BE2C (cell line): ENCODE data around the gene ADAMTS16.

Experiments
- DNase-seq: peaks from one replicate; pipeline ENCODE4 v3.0.0-alpha.2; 2020
- H3K27me3 ChIP-seq: fragments of 250-450 bp; sonication (Bioruptor Pico); 2 replicates; pipeline ENCODE4 v1.5.1; 2020; ENCODE audit warnings: mild to moderate bottlenecking
- H3K36me3 ChIP-seq: fragments of 250-450 bp; sonication (Bioruptor Pico); 2 replicates; pipeline ENCODE4 v1.5.1; 2020; ENCODE audit warnings: mild to moderate bottlenecking
- H3K4me1 ChIP-seq: fragments of 250-450 bp; sonication (Bioruptor Pico); 2 replicates; pipeline ENCODE4 v1.5.1; 2020
- H3K4me3 ChIP-seq: 2 replicates; pipeline ENCODE4 v1.5.1; 2011; ENCODE audit warnings: low read depth, low read length
- H3K9me3 ChIP-seq: fragments of 250-450 bp; sonication (Bioruptor Pico); 2 replicates; pipeline ENCODE4 v1.5.1; 2020
- TF ChIP-seq, protein P1 (sequence below): IDR thresholded peaks from 2 replicates; pipeline ENCODE4 v1.5.1; 2012; ENCODE audit warnings: mild to moderate bottlenecking, low read depth, low read length

The ADAMTS16 gene

DNA sequence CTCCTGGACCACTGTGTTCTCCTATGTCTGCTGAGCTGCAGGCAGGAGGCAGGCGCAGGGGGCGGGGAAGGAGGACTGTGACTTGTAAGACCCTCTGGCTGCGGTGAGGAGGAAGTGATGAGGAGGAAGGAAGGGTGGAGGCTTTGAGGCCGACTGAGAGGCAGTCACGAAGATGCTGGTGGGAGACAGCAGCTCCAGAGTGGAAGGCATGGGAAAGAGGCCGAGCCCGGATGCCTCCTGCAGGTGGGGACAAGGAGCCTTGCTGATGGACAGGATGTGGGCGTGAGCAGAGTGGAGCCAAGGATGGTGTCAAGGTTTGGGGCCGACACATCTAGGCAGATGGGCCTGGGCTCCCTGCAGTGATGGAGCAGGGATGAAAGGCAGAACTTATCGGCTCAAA is 208.0 kb downstream of the ADAMTS16 start:
- Histone ChIP-seq H3K27me3 (no peaks in the 10 kb centered on the region), H3K4me3 (no peak overlapping the region), H3K9me3 (no peaks in the 10 kb centered on the region), H3K36me3 (no peaks in the 10 kb centered on the region), H3K4me1 (peaks cover 14% of the 10 kb centered on the region)
- TF ChIP-seq, protein P1, sequence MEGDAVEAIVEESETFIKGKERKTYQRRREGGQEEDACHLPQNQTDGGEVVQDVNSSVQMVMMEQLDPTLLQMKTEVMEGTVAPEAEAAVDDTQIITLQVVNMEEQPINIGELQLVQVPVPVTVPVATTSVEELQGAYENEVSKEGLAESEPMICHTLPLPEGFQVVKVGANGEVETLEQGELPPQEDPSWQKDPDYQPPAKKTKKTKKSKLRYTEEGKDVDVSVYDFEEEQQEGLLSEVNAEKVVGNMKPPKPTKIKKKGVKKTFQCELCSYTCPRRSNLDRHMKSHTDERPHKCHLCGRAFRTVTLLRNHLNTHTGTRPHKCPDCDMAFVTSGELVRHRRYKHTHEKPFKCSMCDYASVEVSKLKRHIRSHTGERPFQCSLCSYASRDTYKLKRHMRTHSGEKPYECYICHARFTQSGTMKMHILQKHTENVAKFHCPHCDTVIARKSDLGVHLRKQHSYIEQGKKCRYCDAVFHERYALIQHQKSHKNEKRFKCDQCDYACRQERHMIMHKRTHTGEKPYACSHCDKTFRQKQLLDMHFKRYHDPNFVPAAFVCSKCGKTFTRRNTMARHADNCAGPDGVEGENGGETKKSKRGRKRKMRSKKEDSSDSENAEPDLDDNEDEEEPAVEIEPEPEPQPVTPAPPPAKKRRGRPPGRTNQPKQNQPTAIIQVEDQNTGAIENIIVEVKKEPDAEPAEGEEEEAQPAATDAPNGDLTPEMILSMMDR, result no peak
- DNase-seq, result no peak

- DNase-seq, result no peak
- H3K4me1 ChIP-seq, result peaks cover 11% of the 10 kb centered on the region
- H3K36me3 ChIP-seq, result no peaks in the 10 kb centered on the region
- no peaks in the 10 kb centered on the region for H3K9me3 ChIP-seq
- H3K4me3 ChIP-seq, result no peak overlapping the region
- no peaks in the 10 kb centered on the region for H3K27me3 ChIP-seq
- TF ChIP-seq, protein P1, result no peak
Observed at GRCh38 chr5:5348576-5348975, 208.4 kb downstream of the ADAMTS16 start.

GRCh38 chr5:5350101-5350500 is 210.0 kb downstream of the ADAMTS16 start:
- H3K36me3 ChIP-seq, result no peaks in the 10 kb centered on the region
- DNase-seq, result no peak
- no peaks in the 10 kb centered on the region for H3K9me3 ChIP-seq
- H3K4me1 ChIP-seq, result no peaks in the 10 kb centered on the region
- TF ChIP-seq, protein P1, result no peak
- no peaks in the 10 kb centered on the region for H3K27me3 ChIP-seq
- no peak overlapping the region for H3K4me3 ChIP-seq

DNA sequence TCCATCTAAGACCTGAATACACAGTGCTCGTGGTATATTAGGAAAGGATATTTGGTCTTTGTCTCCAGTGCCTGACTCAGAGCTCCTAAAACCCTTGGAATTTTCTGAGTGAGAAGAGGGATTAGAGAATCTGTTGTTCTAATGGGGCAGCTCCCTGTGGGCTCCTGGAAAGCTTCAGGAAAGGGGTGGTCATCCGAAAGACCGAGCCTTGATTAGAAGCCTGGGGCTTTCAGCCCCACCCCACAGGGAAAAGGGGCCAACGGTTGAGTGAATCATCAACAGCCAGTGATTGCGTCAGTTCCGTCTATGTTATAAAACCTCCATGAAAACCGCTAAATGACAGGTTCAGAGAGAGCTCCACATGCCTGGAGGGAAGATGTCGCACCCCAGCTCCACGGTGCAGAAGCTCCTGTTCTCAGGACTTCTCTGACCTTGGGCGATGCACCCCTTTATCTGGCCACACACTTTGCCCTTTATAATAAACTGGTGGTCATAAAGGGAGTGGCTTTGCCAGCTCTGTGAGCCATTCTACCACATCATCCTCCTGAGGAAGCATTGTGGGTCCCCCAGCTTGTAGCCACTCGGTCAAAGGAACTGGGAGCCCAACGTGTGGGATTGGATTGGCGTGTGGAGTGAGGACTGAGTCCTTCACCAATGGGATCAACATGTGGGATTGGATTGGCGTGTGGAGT is 211.3 kb downstream of the ADAMTS16 start:
- H3K4me3 ChIP-seq, result no peak overlapping the region
- no peaks in the 10 kb centered on the region for H3K36me3 ChIP-seq
- H3K4me1 ChIP-seq, result no peaks in the 10 kb centered on the region
- H3K27me3 ChIP-seq, result no peaks in the 10 kb centered on the region
- H3K9me3 ChIP-seq, result no peaks in the 10 kb centered on the region
- TF ChIP-seq, protein P1, result no peak
- no peak for DNase-seq

DNA sequence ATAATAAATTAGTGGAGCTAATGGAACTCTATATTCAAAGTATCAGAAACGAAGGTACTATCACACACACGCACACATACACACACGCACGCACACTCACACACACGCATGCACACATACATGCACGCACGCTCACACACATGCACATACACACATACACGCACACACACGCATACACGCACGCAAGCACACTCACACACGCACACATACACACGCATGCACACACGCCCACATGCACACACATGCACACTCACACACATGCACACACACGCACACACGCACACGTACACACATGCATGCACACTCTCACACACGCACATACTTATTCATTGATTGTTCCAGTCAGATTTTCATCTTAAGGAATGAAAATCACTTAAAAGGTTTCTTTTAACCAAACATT is 212.5 kb downstream of the ADAMTS16 start:
- Histone ChIP-seq H3K36me3 (no peaks in the 10 kb centered on the region), H3K4me1 (no peaks in the 10 kb centered on the region), H3K4me3 (no peak overlapping the region), H3K27me3 (no peaks in the 10 kb centered on the region), H3K9me3 (no peaks in the 10 kb centered on the region)
- DNase-seq, result no peak
- TF ChIP-seq, protein P1, result no peak

DNA sequence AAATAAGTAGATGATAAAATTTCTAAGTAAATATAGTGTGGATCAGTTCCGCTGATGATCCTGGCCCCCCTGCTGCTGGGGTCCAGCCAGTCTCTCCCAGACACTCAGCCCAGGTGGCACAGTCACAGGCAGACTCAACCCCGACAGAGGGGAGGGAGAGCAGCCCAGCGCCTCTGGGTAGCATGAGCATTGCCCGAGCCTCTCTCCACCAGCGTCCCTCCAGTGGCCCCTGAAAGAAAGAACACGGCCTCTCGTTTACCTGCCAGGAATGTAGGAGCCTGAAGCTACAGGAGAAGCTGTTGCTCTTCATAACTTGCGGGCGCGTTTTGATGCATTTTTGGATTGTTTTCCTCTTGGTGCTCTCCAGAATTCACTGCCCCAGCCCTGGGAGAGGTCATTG is 213.6 kb downstream of the ADAMTS16 start:
- Histone ChIP-seq H3K27me3 (no peaks in the 10 kb centered on the region), H3K9me3 (no peaks in the 10 kb centered on the region)

More for the DNA sequence above, 213.6 kb downstream of the ADAMTS16 start:
- Histone ChIP-seq H3K4me3 (no peak overlapping the region), H3K4me1 (no peaks in the 10 kb centered on the region), H3K36me3 (no peaks in the 10 kb centered on the region)
- TF ChIP-seq, protein P1, result no peak
- DNase-seq, result no peak
